Measurements from ENCODE around the gene SZRD1.

DNA sequence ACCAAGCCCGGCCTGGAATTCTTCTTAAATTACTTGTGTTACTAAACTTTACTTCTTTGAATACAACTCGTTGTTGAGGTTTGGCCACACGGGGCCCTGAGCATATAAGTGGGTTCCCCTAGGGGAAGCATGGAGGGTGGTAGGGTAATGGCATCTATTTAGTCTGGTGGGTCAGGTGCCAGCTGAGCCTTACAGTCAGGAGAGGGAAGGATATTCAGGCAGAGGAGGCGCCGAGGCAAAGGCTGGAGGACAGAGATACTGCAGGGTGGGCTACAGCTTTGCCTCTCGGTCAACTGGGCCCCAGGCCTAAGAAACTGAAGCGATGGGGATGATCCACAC is 73.1 kb downstream of the SZRD1 start:
- TF ChIP-seq HEYL (CRISPR knock-in tag; IDR thresholded peaks at IDR 0.05) (no peak), CTCF (IDR thresholded peaks at IDR 0.05) (no peak), ZFP36 (IDR thresholded peaks at IDR 0.05; ENCODE audit: borderline replicate concordance, partially characterized antibody) (no peak)
